Gastrocnemius medialis (tissue), 4 donors: Measurements from ENCODE around the gene TOMM40L. TPM values are rescaled to one million over a fixed set of nuclear protein-coding genes. Genes with fewer than 3 reads are reported as not detected.
"Not testable (repeated sequence)": the region's sequence is repeated elsewhere in the genome, so short reads cannot be mapped to it uniquely, and the experiment has no call there.

Experiments
- ATAC-seq, 2 donors: fragments of 150-250 bp; one replicate each; pipeline ENCODE4 v1.9.1; 2016
- DNase-seq, 2 donors: peaks; one replicate each; pipeline ENCODE4 v3.0.0-alpha.2; 2019
- H3K27ac ChIP-seq, 4 donors: fragments of 200-600 bp; sonication (generic); 1 replicate in 1 of 4; 2 replicates in 3 of 4; pipeline ENCODE4 v1.5.1; 2016 to 2018; ENCODE audit warnings: mild to moderate bottlenecking in 2 of 4, moderate library complexity in 1 of 4
- H3K27me3 ChIP-seq, 3 donors: fragments of 200-600 bp; sonication (generic) in 2 of 3; 1 replicate in 1 of 3; 2 replicates in 2 of 3; pipeline versions ENCODE4 v1.5.1 to v1.6.0; 2016 to 2019; ENCODE audit warnings: mild to moderate bottlenecking in 1 of 3, moderate library complexity in 1 of 3
- H3K36me3 ChIP-seq, 2 donors: fragments of 200-600 bp; sonication (generic) in 1 of 2; one replicate each; pipeline ENCODE4 v1.5.1; 2017 to 2018
- H3K4me1 ChIP-seq, 2 donors: fragments of 200-600 bp; sonication (generic) in 1 of 2; one replicate each; pipeline ENCODE4 v1.5.1; 2016 to 2017; ENCODE audit warnings: mild to moderate bottlenecking in 2 of 2
- H3K4me3 ChIP-seq, 4 donors: fragments of 200-600 bp; sonication (generic) in 3 of 4; 1 replicate in 1 of 4; 2 replicates in 3 of 4; pipeline ENCODE4 v1.5.1; 2016 to 2019; ENCODE audit warnings: mild to moderate bottlenecking in 2 of 4
- H3K9me3 ChIP-seq, 3 donors: fragments of 200-600 bp; sonication (generic) in 2 of 3; 1 replicate in 1 of 3; 2 replicates in 2 of 3; pipeline ENCODE4 v1.5.1; 2016 to 2019
- POLR2A ChIP-seq, 2 donors: fragments of 450-650 bp; IDR thresholded peaks; one replicate each; pipeline ENCODE4 v1.6.1; 2017; ENCODE audit warnings: antibody characterized with exemption in 2 of 2, mild to moderate bottlenecking in 2 of 2, moderate library complexity in 2 of 2
- in situ Hi-C, 4 donors: fragments of 200-750 bp; cut with MboI; loops; one replicate each; pipeline versions ENCODE4 v1.15.0 to v1.8.0; 2017; ENCODE audit warnings: low sequenced_read_pairs in 4 of 4
- intact Hi-C: fragments of 100-400 bp; cut with DNase I; formaldehyde crosslinking; loops from one replicate; pipeline ENCODE4 v1.15.1; 2023; ENCODE audit warnings: low total_unique reads
- total RNA-seq, 4 donors: library from RNA; depleted of rRNA; stranded (reverse); fragments of >200 nt; gene quantifications; one replicate each; pipeline versions ENCODE4 v1.1.0 to v1.2.3, GENCODE V29; 2016
- TF ChIP-seq, protein P1 (sequence below), 5 experiments: fragments of 450-650 bp in 3 of 5; fragments of 200-600 bp in 2 of 5; sonication (generic) in 2 of 5; IDR thresholded peaks in 4 of 5; conservative IDR thresholded peaks in 1 of 5; 1 replicate in 4 of 5; 2 replicates in 1 of 5; pipeline ENCODE4 v1.5.1; 2016 to 2019; ENCODE audit warnings: antibody characterized with exemption in 5 of 5, mild to moderate bottlenecking in 3 of 5, moderate library complexity in 3 of 5

The TOMM40L gene
- total RNA-seq, 4 donors from 2014 or later = 8.3 to 22.7 (median 16.9) TPM

- intact Hi-C loops = loop anchor here (2.0 kb wide), 1 partner anchor 31 kb away; no protein-coding TSS in a partner anchor
- Histone ChIP-seq H3K27ac (no peak overlapping the region), H3K27me3 (no peaks in the 10 kb centered on the region), H3K36me3 (peaks cover 0 to 11% of the 10 kb centered on the region in 2 donors), H3K9me3 (no peaks in the 10 kb centered on the region), H3K4me1 (peaks cover 14 to 21% of the 10 kb centered on the region in 2 donors), H3K4me3 (no peak overlapping the region)
- DNase-seq (no peak), ATAC-seq (no peak)
- in situ Hi-C loops = loop anchor here (10.0 to 25.0 kb wide), 4 partner anchors 49 to 513 kb away; partner anchors contain the start of genes DUSP12 (in 2 of the 4), B4GALT3 (in 1 of the 4) and SDHC (in 1 of the 4)
- TF ChIP-seq, protein P1, sequence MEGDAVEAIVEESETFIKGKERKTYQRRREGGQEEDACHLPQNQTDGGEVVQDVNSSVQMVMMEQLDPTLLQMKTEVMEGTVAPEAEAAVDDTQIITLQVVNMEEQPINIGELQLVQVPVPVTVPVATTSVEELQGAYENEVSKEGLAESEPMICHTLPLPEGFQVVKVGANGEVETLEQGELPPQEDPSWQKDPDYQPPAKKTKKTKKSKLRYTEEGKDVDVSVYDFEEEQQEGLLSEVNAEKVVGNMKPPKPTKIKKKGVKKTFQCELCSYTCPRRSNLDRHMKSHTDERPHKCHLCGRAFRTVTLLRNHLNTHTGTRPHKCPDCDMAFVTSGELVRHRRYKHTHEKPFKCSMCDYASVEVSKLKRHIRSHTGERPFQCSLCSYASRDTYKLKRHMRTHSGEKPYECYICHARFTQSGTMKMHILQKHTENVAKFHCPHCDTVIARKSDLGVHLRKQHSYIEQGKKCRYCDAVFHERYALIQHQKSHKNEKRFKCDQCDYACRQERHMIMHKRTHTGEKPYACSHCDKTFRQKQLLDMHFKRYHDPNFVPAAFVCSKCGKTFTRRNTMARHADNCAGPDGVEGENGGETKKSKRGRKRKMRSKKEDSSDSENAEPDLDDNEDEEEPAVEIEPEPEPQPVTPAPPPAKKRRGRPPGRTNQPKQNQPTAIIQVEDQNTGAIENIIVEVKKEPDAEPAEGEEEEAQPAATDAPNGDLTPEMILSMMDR (IDR thresholded peaks at IDR 0.05 in 4 of 5, conservative IDR thresholded peaks at IDR 0.05 in 1 of 5) = no peak
- no peak for TF ChIP-seq POLR2A (IDR thresholded peaks at IDR 0.05)
Measured at GRCh38 chr1:161223805-161224694, 1.8 kb upstream of the TOMM40L start.

- Histone ChIP-seq H3K27ac (peak overlapping the region in 2 of 4 donors; percentile 68 to 84), H3K36me3 (peaks cover 0 to 18% of the 10 kb centered on the region in 2 donors), H3K4me1 (peaks cover 14 to 21% of the 10 kb centered on the region in 2 donors)
- not testable (repeated sequence) for H3K4me3 ChIP-seq, H3K9me3 ChIP-seq, H3K27me3 ChIP-seq, DNase-seq, ATAC-seq
- intact Hi-C loops (loop anchor here (1.0 to 5.0 kb wide), 3 partner anchors 15 to 107 kb away; partner anchors contain the start of genes NIT1 and PFDN2), in situ Hi-C loops (loop anchor here (5.0 to 25.0 kb wide), 6 partner anchors 50 to 513 kb away; partner anchors contain the start of genes DUSP12 (in 2 of the 4), B4GALT3 (in 1 of the 4) and SDHC (in 1 of the 4))
Measured at GRCh38 chr1:161224695-161225087, 1.2 kb upstream of the TOMM40L start.

- peaks cover 0 to 22% of the 10 kb centered on the region in 2 donors for H3K36me3 ChIP-seq
- no peaks in the 10 kb centered on the region for H3K9me3 ChIP-seq
- H3K27ac ChIP-seq = peak overlapping the region; percentile 68 to 92 (median 80)
- intact Hi-C loops = loop anchor here (1.0 to 5.0 kb wide), 3 partner anchors 16 to 108 kb away; partner anchors contain the start of genes NIT1 and PFDN2
- in situ Hi-C loops = loop anchor here (5.0 to 10.0 kb wide), 5 partner anchors 50 to 162 kb away; partner anchors contain the start of genes B4GALT3 (in 1 of the 4) and SDHC (in 1 of the 4)
- TF ChIP-seq POLR2A (IDR thresholded peaks at IDR 0.05) = no peak
- TF ChIP-seq, protein P1 (IDR thresholded peaks at IDR 0.05 in 4 of 5, conservative IDR thresholded peaks at IDR 0.05 in 1 of 5) = no peak
- no peaks in the 10 kb centered on the region for H3K27me3 ChIP-seq
- peak overlapping the region in 3 of 4 donors; percentile 15 to 93 (median 24) for H3K4me3 ChIP-seq
- DNase-seq = no peak
- peaks cover 14 to 21% of the 10 kb centered on the region in 2 donors for H3K4me1 ChIP-seq
- ATAC-seq = peak in 1 of 2 donors; percentile 0
Measured at GRCh38 chr1:161225178-161225533, 704 bp upstream of the TOMM40L start.

DNA sequence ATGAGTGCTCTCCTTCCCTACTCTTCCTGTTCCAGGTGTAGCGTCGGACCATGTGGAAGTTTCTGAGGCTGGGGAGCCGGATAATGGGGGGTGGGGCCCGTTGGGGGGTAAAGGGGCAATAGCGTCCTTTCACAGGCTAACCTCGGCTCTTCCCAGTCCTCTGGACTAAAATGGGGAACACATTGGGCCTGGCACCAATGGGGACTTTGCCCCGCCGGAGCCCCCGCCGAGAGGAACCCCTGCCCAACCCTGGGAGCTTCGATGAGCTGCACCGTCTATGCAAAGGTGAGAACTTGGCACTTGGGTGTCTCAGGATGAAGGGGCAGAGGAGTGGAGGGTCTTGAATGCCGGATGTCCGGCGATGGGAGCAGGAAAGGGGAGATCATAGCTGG, 456 bp downstream of the TOMM40L start:
- Histone ChIP-seq H3K9me3 (no peaks in the 10 kb centered on the region), H3K4me1 (peaks cover 14 to 21% of the 10 kb centered on the region in 2 donors), H3K4me3 (peak overlapping the region; percentile 62 to 93 (median 87)), H3K27me3 (no peaks in the 10 kb centered on the region), H3K27ac (peak overlapping the region; percentile 76 to 92 (median 90)), H3K36me3 (peaks cover 0 to 30% of the 10 kb centered on the region in 2 donors)
- intact Hi-C loops = loop anchor here (2.0 to 5.0 kb wide), 5 partner anchors 24 to 109 kb away; partner anchors contain the start of genes DEDD, NDUFS2, NIT1 and PFDN2
- no peak for ATAC-seq
- no peak for DNase-seq
- in situ Hi-C loops = loop anchor here (5.0 to 10.0 kb wide), 5 partner anchors 52 to 161 kb away; partner anchors contain the start of genes B4GALT3 (in 1 of the 4) and SDHC (in 1 of the 4)
- no peak for TF ChIP-seq POLR2A (IDR thresholded peaks at IDR 0.05)
- TF ChIP-seq, protein P1 (IDR thresholded peaks at IDR 0.05 in 4 of 5, conservative IDR thresholded peaks at IDR 0.05 in 1 of 5) = no peak
